ENCODE data around the gene MGRN1.

DNA sequence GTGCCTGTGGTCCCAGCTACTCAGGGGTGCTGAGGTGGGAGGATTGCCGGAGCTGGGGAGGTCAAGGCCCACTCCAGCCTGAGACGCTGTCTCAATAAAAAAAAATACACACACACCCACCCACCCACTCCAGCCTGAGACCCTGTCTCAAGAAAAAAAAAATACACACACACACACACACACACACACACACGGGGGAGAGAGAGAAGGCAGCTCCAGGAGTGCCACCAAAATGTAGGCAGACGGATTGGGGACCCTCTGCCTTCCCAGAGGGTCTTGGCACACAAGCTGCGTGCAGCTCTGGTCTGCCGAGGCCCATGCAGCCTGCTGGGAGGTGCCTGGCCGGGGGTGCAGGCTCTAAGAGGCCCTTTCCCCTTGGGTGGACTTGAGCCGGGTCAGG lies 62.8 kb downstream of the MGRN1 start:
- TF ChIP-seq POLR2A (IDR thresholded peaks at IDR 0.05): no peak
- TF ChIP-seq, protein P1, sequence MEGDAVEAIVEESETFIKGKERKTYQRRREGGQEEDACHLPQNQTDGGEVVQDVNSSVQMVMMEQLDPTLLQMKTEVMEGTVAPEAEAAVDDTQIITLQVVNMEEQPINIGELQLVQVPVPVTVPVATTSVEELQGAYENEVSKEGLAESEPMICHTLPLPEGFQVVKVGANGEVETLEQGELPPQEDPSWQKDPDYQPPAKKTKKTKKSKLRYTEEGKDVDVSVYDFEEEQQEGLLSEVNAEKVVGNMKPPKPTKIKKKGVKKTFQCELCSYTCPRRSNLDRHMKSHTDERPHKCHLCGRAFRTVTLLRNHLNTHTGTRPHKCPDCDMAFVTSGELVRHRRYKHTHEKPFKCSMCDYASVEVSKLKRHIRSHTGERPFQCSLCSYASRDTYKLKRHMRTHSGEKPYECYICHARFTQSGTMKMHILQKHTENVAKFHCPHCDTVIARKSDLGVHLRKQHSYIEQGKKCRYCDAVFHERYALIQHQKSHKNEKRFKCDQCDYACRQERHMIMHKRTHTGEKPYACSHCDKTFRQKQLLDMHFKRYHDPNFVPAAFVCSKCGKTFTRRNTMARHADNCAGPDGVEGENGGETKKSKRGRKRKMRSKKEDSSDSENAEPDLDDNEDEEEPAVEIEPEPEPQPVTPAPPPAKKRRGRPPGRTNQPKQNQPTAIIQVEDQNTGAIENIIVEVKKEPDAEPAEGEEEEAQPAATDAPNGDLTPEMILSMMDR (IDR thresholded peaks at IDR 0.05): no peak
